Limb (tissue), 2 donors: ENCODE results near the gene PICK1.
"Not testable (repeated sequence)": the region's sequence is repeated elsewhere in the genome, so short reads cannot be mapped to it uniquely, and the experiment has no call there.

ENCODE experiments used
- DNase-seq, 2 donors: peaks; one replicate each; pipeline ENCODE4 v3.0.0-alpha.2; 2016; ENCODE audit errors: extremely low spot score in 2 of 2

PICK1 gene

GRCh38 chr22:38114484-38115398, 57.5 kb downstream of the PICK1 start:
- peak; percentile 64 to 90 for DNase-seq

- DNase-seq, result no peak
These were observed 58.4 kb downstream of the PICK1 start for GRCh38 chr22:38115423-38116205.

GRCh38 chr22:38117556-38117955, 60.4 kb downstream of the PICK1 start:
- DNase-seq, result not testable (repeated sequence)

- no peak for DNase-seq
These were observed 61.0 kb downstream of the PICK1 start for GRCh38 chr22:38118182-38118581.

- not testable (repeated sequence) for DNase-seq
These were observed 61.5 kb downstream of the PICK1 start for GRCh38 chr22:38118747-38119146.

- DNase-seq, result peak in 1 of 2 donors; percentile 27
These were observed 63.3 kb downstream of the PICK1 start for GRCh38 chr22:38120359-38121110.

GRCh38 chr22:38122616-38123015, 65.4 kb downstream of the PICK1 start:
- DNase-seq, result no peak

- peak in 1 of 2 donors; percentile 26 for DNase-seq
These were observed 67.2 kb downstream of the PICK1 start for GRCh38 chr22:38124236-38124974.

GRCh38 chr22:38125038-38125610, 67.9 kb downstream of the PICK1 start:
- DNase-seq, result no peak
